Activated naive CD4-positive, alpha-beta T cell treated with anti-CD3 and anti-CD28 coated beads, Interleukin-2, amount 10 ng/mL, durations not matched to agents 7 days and 5 days (primary cell): ENCODE results near the gene PRDX5.
"Not testable (repeated sequence)": the region's sequence is repeated elsewhere in the genome, so short reads cannot be mapped to it uniquely, and the experiment has no call there.

Experiments
- CTCF ChIA-PET: fragments of 350-600 bp; sonication (Branson Sonifier 250); formaldehyde crosslinking; loops from one replicate; lab custom pipeline; 2021; ENCODE audit warnings: antibody characterized with exemption; lab: Charles Lee
- DNase-seq: peaks from one replicate; pipeline ENCODE4 v3.0.0-alpha.2; 2020
- H3K27ac Mint-ChIP-seq: one replicate; pipeline ENCODE4 v1.8.0; 2021; ENCODE audit warnings: mild to moderate bottlenecking, moderate library complexity, mixed read lengths
- H3K27me3 Mint-ChIP-seq: one replicate; pipeline ENCODE4 v1.8.0; 2021; ENCODE audit warnings: mild to moderate bottlenecking, mixed read lengths
- H3K36me3 Mint-ChIP-seq: one replicate; pipeline ENCODE4 v1.8.0; 2021; ENCODE audit warnings: mixed read lengths
- H3K4me1 Mint-ChIP-seq: one replicate; pipeline ENCODE4 v1.8.0; 2021; ENCODE audit warnings: mixed read lengths
- H3K4me3 Mint-ChIP-seq: one replicate; pipeline ENCODE4 v1.8.0; 2021; ENCODE audit warnings: mild to moderate bottlenecking, moderate library complexity, mixed read lengths
- H3K9me3 Mint-ChIP-seq: one replicate; pipeline ENCODE4 v1.8.0; 2021; ENCODE audit warnings: mixed read lengths

PRDX5 gene

DNA sequence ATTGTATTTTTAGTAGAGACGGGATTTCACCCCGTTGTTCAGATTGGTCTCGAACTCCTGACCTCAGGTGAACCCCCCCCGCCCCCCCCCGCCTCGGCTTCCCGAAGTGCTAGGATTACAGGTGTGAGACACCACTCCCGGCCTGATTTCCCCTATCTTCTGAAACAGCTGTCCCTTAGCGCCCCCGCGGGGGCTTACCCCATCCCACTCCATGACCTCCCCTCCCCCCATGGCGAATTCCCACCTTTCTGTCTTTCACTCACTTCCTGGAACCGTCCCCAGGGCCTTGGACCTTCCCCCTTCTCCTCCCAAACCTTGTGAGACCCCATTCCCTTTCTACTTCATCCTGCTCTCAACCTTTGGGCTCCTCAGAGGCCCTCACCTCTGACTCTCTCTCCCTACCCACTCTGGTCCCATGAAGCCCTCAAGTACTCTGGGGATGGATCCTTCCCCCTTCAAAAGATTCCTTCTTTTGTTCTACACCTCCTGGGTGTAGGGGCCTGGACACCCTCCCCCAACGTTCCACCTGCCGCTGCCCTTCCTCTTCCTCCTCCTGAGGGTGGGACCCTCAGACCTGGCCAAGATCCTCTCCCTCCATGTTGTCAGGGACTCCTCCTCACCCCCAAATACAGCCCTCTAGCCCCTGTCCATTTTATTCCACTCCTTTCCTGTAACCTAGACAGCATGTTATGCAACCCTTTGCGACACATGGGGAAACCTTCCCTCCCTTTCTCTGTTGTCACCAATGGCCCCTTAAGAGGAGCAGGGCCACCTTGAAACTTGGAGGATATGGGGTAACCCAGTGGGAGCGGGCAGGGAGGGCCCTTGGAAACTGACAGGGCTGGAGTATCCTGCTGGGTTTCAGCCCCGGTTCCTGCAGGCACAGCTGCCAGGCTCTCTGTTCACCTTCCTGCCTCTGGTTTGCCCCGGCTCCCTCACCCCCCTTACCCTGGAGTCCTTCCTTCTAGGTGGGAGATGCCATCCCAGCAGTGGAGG, 1.1 kb downstream of the PRDX5 start:
- Mint-ChIP-seq H3K27me3 (no peaks in the 10 kb centered on the region), H3K4me1 (peaks cover 54% of the 10 kb centered on the region)
- CTCF ChIA-PET = interaction anchor here (0.9 to 3.3 kb wide), 4 partner anchors 12 to 34 kb away, joined by 4 to 46 read pairs (median 20); partner anchors contain the start of gene ESRRA

DNA sequence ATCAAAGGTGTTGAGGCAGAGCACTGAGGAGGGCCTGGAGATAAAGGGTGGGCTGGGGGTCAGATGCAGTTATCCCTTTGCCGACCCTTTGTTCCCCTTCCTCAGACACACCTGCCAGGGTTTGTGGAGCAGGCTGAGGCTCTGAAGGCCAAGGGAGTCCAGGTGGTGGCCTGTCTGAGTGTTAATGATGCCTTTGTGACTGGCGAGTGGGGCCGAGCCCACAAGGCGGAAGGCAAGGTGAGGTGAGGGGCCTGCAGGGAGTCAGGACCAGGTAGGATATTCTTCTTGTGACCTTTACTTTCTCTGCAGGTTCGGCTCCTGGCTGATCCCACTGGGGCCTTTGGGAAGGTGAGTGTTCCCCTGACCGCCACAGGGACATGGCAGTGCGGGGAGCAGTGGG, 2.6 kb downstream of the PRDX5 start:
- CTCF ChIA-PET = no interaction called here
- no peaks in the 10 kb centered on the region for H3K27me3 Mint-ChIP-seq
- H3K27ac Mint-ChIP-seq = peak overlapping the region; percentile 59
- H3K9me3 Mint-ChIP-seq = no peaks in the 10 kb centered on the region
- no peak for DNase-seq
- no peak overlapping the region for H3K4me3 Mint-ChIP-seq
- H3K36me3 Mint-ChIP-seq = peaks cover 32% of the 10 kb centered on the region
- peaks cover 47% of the 10 kb centered on the region for H3K4me1 Mint-ChIP-seq

More for the DNA sequence above, 1.1 kb downstream of the PRDX5 start:
- Mint-ChIP-seq H3K36me3 (peaks cover 40% of the 10 kb centered on the region), H3K4me3 (peak overlapping the region; percentile 97), H3K9me3 (no peaks in the 10 kb centered on the region), H3K27ac (peak overlapping the region; percentile 100)
- DNase-seq = no peak

DNA sequence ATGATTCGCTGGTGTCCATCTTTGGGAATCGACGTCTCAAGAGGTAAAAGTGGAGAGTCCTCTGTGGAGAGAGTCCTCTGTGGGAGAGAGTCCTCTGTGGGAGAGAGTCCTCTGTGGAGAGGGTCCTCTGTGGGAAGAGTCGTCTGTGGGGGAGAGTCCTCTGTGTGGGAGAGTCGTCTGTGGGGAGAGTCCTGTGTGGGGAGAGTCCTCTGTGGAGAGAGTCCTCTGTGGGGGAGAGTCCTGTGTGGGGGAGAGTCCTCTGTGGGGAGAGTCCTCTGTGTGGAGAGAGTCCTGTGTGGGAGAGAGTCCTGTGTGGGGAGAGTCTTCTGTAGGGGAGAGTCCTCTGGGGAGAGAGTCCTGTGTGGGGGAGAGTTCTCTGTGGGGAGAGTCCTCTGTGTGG, 3.1 kb downstream of the PRDX5 start:
- no peak overlapping the region for H3K27ac Mint-ChIP-seq
- H3K27me3 Mint-ChIP-seq = no peaks in the 10 kb centered on the region
- H3K9me3 Mint-ChIP-seq = no peaks in the 10 kb centered on the region
- DNase-seq = no peak
- H3K4me3 Mint-ChIP-seq = no peak overlapping the region
- peaks cover 47% of the 10 kb centered on the region for H3K4me1 Mint-ChIP-seq
- CTCF ChIA-PET = no interaction called here
- peaks cover 32% of the 10 kb centered on the region for H3K36me3 Mint-ChIP-seq

DNA sequence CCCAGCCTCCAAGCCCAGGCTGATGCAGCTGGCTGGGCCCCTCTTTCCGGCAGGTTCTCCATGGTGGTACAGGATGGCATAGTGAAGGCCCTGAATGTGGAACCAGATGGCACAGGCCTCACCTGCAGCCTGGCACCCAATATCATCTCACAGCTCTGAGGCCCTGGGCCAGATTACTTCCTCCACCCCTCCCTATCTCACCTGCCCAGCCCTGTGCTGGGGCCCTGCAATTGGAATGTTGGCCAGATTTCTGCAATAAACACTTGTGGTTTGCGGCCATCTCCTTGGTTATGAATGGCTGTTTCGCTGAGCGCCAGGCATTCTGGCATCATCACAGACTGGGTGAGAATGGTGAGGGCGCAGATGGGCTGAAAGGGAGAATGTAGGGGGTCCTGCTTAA, 3.6 kb downstream of the PRDX5 start:
- CTCF ChIA-PET = interaction anchor here (2.3 kb wide), 1 partner anchor 11 kb away, joined by 12 read pairs; no protein-coding TSS in a partner anchor
- H3K27ac Mint-ChIP-seq = no peak overlapping the region

DNA sequence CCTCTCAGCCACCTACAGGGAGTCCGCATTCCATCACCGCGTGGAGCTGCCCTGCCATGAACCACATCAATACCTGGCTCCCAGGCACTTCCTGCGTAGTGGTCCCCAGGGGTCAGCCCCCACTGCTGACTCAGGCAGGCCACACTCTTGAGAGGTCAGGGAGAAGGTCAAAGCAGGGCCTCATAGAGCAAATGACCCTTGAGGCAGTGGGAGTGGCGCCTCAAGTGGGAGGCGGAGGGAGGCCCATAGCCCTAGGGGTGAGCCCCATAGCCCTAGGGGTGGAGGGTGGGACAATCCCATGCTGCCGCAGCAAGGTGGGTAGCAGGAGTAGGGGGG, 5.0 kb downstream of the PRDX5 start:
- no peaks in the 10 kb centered on the region for H3K9me3 Mint-ChIP-seq
- H3K36me3 Mint-ChIP-seq = peaks cover 21% of the 10 kb centered on the region
- CTCF ChIA-PET = interaction anchor here (2.3 kb wide), 1 partner anchor 9 kb away, joined by 12 read pairs; no protein-coding TSS in a partner anchor

More for the DNA sequence above, 3.6 kb downstream of the PRDX5 start:
- DNase-seq = no peak
- Mint-ChIP-seq H3K27me3 (peaks cover 2% of the 10 kb centered on the region), H3K4me1 (peaks cover 42% of the 10 kb centered on the region), H3K36me3 (peaks cover 29% of the 10 kb centered on the region), H3K4me3 (no peak overlapping the region), H3K9me3 (no peaks in the 10 kb centered on the region)

DNA sequence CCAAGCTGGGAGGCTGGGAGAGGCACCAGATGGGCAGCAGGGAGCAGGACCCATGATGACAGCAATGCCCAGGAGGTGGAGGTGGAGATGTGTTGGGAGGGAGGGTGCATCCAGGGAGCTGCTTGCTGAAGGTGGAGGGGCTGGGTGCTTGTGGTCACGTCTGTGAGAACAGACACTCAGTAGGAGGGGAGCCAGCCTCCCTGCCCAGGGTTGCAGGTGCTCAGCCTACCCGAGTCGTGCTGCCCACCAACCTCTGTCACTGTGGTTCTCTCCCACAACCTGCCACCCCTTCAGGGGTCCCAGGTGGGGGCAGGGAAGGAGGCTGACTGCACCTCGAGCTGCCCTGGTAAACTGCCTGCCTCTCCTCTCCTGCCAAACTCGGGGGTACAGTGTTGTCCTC, 5.5 kb downstream of the PRDX5 start:
- H3K27me3 Mint-ChIP-seq = peaks cover 3% of the 10 kb centered on the region
- CTCF ChIA-PET = interaction anchor here (2.3 kb wide), 1 partner anchor 9 kb away, joined by 12 read pairs; no protein-coding TSS in a partner anchor
- no peak for DNase-seq
- peaks cover 25% of the 10 kb centered on the region for H3K4me1 Mint-ChIP-seq
- H3K36me3 Mint-ChIP-seq = peaks cover 18% of the 10 kb centered on the region
- no peaks in the 10 kb centered on the region for H3K9me3 Mint-ChIP-seq
- H3K4me3 Mint-ChIP-seq = no peak overlapping the region
- peak overlapping the region; percentile 52 for H3K27ac Mint-ChIP-seq

More for the DNA sequence above, 5.0 kb downstream of the PRDX5 start:
- peaks cover 29% of the 10 kb centered on the region for H3K4me1 Mint-ChIP-seq
- no peak overlapping the region for H3K4me3 Mint-ChIP-seq
- DNase-seq = no peak
- peaks cover 3% of the 10 kb centered on the region for H3K27me3 Mint-ChIP-seq
- H3K27ac Mint-ChIP-seq = no peak overlapping the region

DNA sequence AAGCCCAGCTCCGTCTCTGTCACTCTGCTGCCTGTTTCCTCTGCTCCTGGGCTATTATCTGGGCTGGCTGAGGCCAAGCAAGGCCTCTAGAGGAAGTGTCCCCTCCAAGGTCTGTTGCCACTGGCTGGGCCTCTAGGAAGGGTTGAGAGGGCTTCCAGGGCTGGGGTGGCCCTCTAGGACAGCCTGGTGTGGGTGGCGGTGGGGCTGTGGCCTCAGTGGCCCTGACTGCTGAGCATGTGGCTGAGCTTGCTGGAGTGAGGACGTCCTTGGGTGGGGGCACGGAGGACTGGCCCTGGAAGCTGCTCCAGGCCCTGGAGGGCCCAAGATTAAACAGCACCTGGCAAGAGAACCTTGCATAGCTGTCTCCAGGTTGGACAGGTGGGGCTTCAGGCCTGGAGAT, 6.1 kb downstream of the PRDX5 start:
- Mint-ChIP-seq H3K27ac (peak overlapping the region; percentile 52), H3K36me3 (peaks cover 18% of the 10 kb centered on the region), H3K4me1 (peaks cover 19% of the 10 kb centered on the region)
- H3K27me3 Mint-ChIP-seq, H3K4me3 Mint-ChIP-seq, H3K9me3 Mint-ChIP-seq, DNase-seq: not testable (repeated sequence)
- CTCF ChIA-PET = interaction anchor here (2.3 kb wide), 1 partner anchor 8 kb away, joined by 12 read pairs; no protein-coding TSS in a partner anchor

DNA sequence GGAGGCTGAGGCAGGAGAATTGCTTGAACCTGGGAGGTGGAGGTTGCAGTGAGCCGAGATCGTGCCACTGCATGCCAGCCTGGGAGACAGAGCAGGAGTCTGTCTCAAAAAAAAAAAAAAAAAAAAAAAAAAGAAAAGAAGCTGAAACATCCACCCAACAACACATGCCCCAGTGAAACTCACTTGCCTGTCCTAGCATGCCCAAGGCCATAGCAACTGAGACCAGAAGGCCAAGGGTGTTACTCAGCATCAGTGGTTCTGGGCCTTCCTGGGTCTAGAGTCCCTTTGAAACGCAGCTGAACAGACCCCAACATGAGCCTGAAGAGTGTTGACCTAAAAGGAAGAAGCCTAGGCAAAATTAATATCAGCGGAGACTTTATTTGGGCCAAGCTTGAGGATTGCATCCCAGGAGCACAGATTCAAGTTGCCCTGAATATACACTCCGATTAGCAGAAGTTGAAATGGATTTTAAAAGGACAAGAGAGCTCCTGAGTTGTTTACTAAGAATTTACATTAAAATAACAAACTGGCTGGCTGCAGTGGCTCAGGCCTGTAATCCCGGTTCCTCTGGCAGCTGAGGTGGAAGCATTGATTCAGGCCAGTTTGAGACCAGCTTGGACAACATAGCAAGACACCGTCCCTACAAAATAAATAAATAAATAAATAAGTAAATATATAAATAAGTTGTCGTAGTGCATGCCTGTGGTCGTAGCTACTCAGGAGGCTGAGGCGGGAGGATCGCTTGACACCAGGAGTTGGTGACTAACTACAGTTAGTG, 7.0 kb downstream of the PRDX5 start:
- Mint-ChIP-seq H3K36me3 (peaks cover 18% of the 10 kb centered on the region), H3K4me1 (peaks cover 10% of the 10 kb centered on the region), H3K9me3 (no peaks in the 10 kb centered on the region), H3K4me3 (no peak overlapping the region), H3K27ac (no peak overlapping the region), H3K27me3 (peaks cover 10% of the 10 kb centered on the region)
- no peak for DNase-seq
- CTCF ChIA-PET = no interaction called here

DNA sequence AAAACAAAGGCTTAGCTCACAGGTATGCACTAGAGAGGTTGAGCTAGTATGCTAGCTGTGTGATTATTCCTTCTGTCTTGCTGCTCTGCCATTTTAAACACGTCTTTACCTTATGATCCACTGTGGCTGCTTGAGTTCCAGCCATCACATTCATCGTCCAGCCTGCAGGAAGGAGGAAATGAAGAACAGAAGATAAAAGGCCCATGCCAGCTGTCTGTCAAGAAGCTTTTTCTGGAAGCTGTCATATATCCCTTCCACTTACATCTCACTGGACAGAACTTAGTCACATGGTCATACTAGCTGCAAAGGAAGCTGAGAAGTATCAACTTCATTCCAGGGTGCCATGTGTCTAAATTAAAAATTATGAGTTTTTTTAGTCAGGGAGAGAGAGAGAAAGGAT, 9.5 kb downstream of the PRDX5 start:
- peaks cover 10% of the 10 kb centered on the region for H3K27me3 Mint-ChIP-seq
- no peak for DNase-seq
- no peak overlapping the region for H3K4me3 Mint-ChIP-seq
- CTCF ChIA-PET = interaction anchor here (0.9 to 1.5 kb wide), 2 partner anchors 9 to 23 kb away, joined by 3 to 4 read pairs; partner anchors contain the start of gene PRDX5
- no peak overlapping the region for H3K27ac Mint-ChIP-seq
- H3K9me3 Mint-ChIP-seq = no peaks in the 10 kb centered on the region
- H3K4me1 Mint-ChIP-seq = peaks cover 9% of the 10 kb centered on the region
- H3K36me3 Mint-ChIP-seq = no peaks in the 10 kb centered on the region

DNA sequence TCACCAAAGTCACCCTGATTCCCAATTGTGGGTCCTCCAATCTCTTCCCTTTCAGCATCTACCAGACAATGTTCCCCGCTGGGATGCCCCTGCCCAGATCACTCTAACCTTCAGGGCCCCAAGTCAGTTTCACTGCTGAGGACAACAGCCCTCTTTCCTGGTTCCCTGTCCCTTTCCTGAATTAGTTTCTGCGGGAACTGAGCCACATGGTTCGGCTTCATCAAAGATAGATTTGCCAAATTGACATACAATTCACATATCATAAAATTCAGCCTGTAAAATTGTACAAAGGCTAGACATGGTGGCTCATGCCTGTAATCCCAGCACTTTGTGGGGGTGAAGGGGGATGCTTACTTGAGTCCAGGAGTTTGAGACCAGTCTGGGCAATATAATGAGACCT, 10.1 kb downstream of the PRDX5 start:
- Mint-ChIP-seq H3K36me3 (no peaks in the 10 kb centered on the region), H3K4me1 (peaks cover 9% of the 10 kb centered on the region), H3K27me3 (peaks cover 10% of the 10 kb centered on the region), H3K27ac (no peak overlapping the region), H3K4me3 (no peak overlapping the region), H3K9me3 (no peaks in the 10 kb centered on the region)
- no peak for DNase-seq
- CTCF ChIA-PET = interaction anchor here (1.5 kb wide), 1 partner anchor 24 kb away, joined by 4 read pairs; no protein-coding TSS in a partner anchor

DNA sequence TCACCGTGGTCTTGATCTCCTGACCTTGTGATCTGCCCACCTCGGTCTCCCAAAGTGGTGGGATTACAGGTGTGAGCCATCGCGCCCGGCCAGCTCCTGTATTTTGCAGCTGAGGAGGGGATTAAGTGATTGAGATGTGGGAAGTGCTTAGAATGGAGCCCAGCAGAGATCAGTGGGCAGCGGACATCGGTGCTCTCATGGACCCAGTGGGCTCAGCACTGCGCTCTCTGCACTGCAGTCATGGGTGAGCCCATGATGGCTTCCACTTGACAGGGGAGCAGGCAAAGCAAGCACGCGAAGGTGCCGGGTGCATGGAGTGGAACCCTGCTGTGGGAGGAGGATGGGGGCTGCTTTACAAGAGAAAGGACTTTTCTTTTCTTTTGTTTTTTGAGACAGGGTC, 13.0 kb downstream of the PRDX5 start:
- CTCF ChIA-PET = interaction anchor here (0.9 to 3.6 kb wide), 11 partner anchors 8 to 347 kb away, joined by 3 to 46 read pairs (median 8); partner anchors contain the start of genes CCDC88B, ESRRA, PRDX5 and TRMT112
- Mint-ChIP-seq H3K36me3 (peaks cover 9% of the 10 kb centered on the region), H3K4me1 (peaks cover 13% of the 10 kb centered on the region), H3K27ac (no peak overlapping the region), H3K9me3 (no peaks in the 10 kb centered on the region), H3K4me3 (no peak overlapping the region), H3K27me3 (peaks cover 10% of the 10 kb centered on the region)
- DNase-seq = no peak

DNA sequence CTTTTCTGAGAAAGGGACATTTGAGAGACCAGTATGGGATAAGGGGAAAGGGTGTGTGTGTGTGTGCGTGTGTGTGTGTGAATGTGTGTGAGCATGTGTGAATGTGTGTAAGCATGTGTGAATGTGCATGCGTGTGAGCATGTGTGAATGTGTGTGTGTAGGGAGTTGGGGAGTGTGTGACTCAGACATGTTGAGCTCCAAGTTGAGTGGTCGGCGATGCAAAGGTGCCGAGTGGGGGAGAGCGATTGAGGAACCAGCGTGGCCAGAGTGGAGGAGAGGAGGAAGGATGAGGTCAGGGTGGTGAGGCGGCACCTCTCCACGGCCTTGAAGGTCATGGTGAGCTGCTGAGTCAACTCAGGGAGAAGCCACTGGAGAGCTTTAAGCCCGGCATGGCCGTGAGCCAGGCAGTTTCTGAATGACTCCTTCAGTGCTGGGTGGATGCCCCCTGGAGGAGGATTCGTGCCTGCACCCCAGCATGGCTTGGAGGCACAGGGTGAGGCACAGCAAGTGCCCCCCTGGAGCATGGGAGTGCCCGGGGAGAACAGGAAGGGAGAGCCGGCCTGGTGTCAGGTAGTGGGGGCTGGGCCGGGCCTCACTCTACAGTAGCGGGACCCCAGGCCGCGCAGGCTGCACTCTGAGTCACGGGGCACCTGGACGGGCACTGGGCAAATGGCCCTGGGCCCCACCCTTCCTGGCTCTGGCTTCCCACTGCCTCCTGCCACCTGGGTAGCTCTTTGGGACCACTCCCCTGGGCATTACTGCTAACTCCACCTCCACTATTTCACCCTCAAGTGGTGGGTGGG, 13.8 kb downstream of the PRDX5 start:
- peak; percentile 81 for DNase-seq
- Mint-ChIP-seq H3K27ac (peak overlapping the region; percentile 8), H3K4me3 (no peak overlapping the region), H3K4me1 (peaks cover 13% of the 10 kb centered on the region), H3K36me3 (peaks cover 9% of the 10 kb centered on the region), H3K9me3 (no peaks in the 10 kb centered on the region), H3K27me3 (peaks cover 7% of the 10 kb centered on the region)
- CTCF ChIA-PET = interaction anchor here (0.9 to 3.6 kb wide), 15 partner anchors 9 to 348 kb away, joined by 3 to 46 read pairs (median 4); partner anchors contain the start of genes CCDC88B, ESRRA, PRDX5 and TRMT112

DNA sequence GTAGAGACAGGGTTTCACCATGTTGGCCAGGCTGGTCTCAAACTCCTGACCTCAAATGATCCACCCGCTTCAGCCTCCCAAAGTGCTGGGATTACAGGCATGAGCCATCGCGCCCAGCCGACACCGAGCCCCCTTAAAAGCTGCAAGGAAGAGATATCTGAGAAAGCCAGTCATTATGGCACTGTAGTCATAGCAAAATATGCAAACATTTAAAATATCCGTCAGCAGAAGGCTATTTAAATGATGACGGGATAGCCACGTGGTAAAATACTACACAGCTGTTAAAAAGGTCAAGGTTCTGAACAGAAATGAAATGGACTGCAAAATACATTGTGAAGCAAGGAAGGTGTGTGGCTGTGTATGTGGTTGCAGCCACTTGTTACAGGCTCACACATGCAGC, 15.6 kb downstream of the PRDX5 start:
- Mint-ChIP-seq H3K27me3 (peaks cover 6% of the 10 kb centered on the region), H3K27ac (no peak overlapping the region), H3K4me3 (no peak overlapping the region), H3K4me1 (peaks cover 24% of the 10 kb centered on the region), H3K9me3 (no peaks in the 10 kb centered on the region), H3K36me3 (peaks cover 13% of the 10 kb centered on the region)
- DNase-seq = no peak
- CTCF ChIA-PET = interaction anchor here (3.0 to 3.6 kb wide), 3 partner anchors 8 to 16 kb away, joined by 12 to 46 read pairs (median 26); partner anchors contain the start of genes CCDC88B, PRDX5 and TRMT112
